HEK293T (cell line): ENCODE data around the gene GFY.

Experiments used
- CTBP1 ChIP-seq: fragments of 450-650 bp; IDR thresholded peaks from 2 replicates; pipeline ENCODE4 v1.6.1; 2016; ENCODE audit warnings: borderline replicate concordance
- ELF4 ChIP-seq: fragments of 450-650 bp; IDR thresholded peaks from 2 replicates; pipeline ENCODE4 v1.6.1; 2017; ENCODE audit warnings: antibody characterized with exemption
- FOXA1 ChIP-seq: fragments of 450-650 bp; IDR thresholded peaks from 2 replicates; pipeline ENCODE4 v1.6.1; 2016; ENCODE audit warnings: mild to moderate bottlenecking
- FOXM1 ChIP-seq: fragments of 450-650 bp; IDR thresholded peaks from 2 replicates; pipeline ENCODE4 v1.6.1; 2017; ENCODE audit warnings: mild to moderate bottlenecking, borderline replicate concordance
- HDGF ChIP-seq: fragments of 450-650 bp; IDR thresholded peaks from 2 replicates; pipeline ENCODE4 v1.6.1; 2017; ENCODE audit warnings: antibody characterized with exemption, borderline replicate concordance
- L3MBTL2 ChIP-seq: fragments of 450-650 bp; conservative IDR thresholded peaks from 2 replicates; pipeline ENCODE4 v1.6.1; 2016; ENCODE audit warnings: mild to moderate bottlenecking
- PKNOX1 ChIP-seq: fragments of 450-650 bp; IDR thresholded peaks from 2 replicates; pipeline ENCODE4 v1.6.1; 2016
- SP1 ChIP-seq: fragments of 450-650 bp; IDR thresholded peaks from 2 replicates; pipeline ENCODE4 v1.6.1; 2017
- SUZ12 ChIP-seq: fragments of 450-650 bp; IDR thresholded peaks from 2 replicates; pipeline ENCODE4 v1.6.1; 2016; ENCODE audit warnings: mild to moderate bottlenecking
- TARDBP ChIP-seq: fragments of 450-650 bp; IDR thresholded peaks from 2 replicates; pipeline ENCODE4 v1.6.1; 2016

GRCh38 chr19:49389406-49389805 is 35.8 kb upstream of the GFY start:
- TF ChIP-seq PKNOX1, result no peak
- no peak for TF ChIP-seq HDGF
- no peak for TF ChIP-seq SP1
- no peak for TF ChIP-seq FOXA1
- TF ChIP-seq ELF4, result no peak
- no peak for TF ChIP-seq CTBP1
- no peak for TF ChIP-seq FOXM1
- TF ChIP-seq SUZ12, result no peak
- no peak for TF ChIP-seq L3MBTL2
- no peak for TF ChIP-seq TARDBP
